Measurements from ENCODE around the gene IRX6. TPM values are rescaled to one million over a fixed set of nuclear protein-coding genes. Genes with fewer than 3 reads are reported as not detected.

Gene IRX6
- polyA plus RNA-seq, 3 donors = not detected

DNA sequence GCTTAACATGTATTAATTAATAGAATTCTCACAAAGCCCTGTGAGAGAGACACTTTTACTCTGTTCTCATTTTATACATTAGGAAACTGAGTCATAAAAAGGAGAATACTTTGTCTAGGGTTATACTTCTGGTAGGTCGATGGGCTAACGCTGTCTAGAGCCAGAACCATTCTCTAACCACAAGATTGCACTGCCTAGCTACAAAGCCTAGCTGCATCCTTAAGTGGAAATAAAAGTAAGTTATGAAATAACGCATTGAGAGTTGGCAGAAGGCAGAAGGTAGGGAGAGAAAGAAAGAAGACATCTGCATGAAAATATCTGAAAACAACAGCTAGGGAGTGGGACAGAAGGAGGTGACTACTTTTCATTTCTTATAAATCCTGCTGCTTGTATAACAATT, 33.2 kb downstream of the IRX6 start:
- Histone ChIP-seq H3K4me3 (replicated peaks in 1 of 3; ENCODE audit: low read depth in 2 of 3, low read length in 3 of 3) (no peak overlapping the region), H3K36me3 (replicated peaks in 1 of 2; ENCODE audit: control insufficient read depth in 1 of 2, insufficient read depth in 2 of 2, low read length in 2 of 2) (no peaks in the 10 kb centered on the region), H2AFZ (ENCODE audit: insufficient read depth, low read depth, low read length, poor library complexity, severe bottlenecking) (no peak overlapping the region), H3K4me1 (ENCODE audit: control insufficient read depth in 1 of 2, insufficient read depth in 2 of 2, low read length in 2 of 2) (no peaks in the 10 kb centered on the region), H3K9me3 (replicated peaks in 1 of 2; ENCODE audit: control insufficient read depth in 1 of 2, insufficient read depth in 1 of 2, low read length in 2 of 2) (no peaks in the 10 kb centered on the region), H4K20me1 (ENCODE audit: insufficient read depth, low read length) (no peaks in the 10 kb centered on the region), H3K9ac (ENCODE audit: insufficient read depth, low read length, poor library complexity, severe bottlenecking) (no peak overlapping the region), H3K4me2 (replicated peaks; ENCODE audit: extremely low read depth, low read length, poor library complexity, severe bottlenecking) (no peak overlapping the region), H3K79me2 (ENCODE audit: insufficient read depth, low read length) (no peaks in the 10 kb centered on the region), H3K27me3 (ENCODE audit: control insufficient read depth in 2 of 2, insufficient read depth in 2 of 2, low read length in 2 of 2) (peaks cover 0 to 3% of the 10 kb centered on the region in 2 donors), H3K27ac (ENCODE audit: low read depth in 1 of 2, low read length in 2 of 2) (no peak overlapping the region)
- Mint-ChIP-seq H3K36me3 (no peaks in the 10 kb centered on the region), H3K4me3 (no peak overlapping the region), H3K9me3 (peaks cover 0 to 3% (median 0%) of the 10 kb centered on the region in 7 donors), H3K27me3 (ENCODE audit: low read depth in 3 of 3) (peaks cover 0 to 22% (median 6%) of the 10 kb centered on the region in 3 donors), H3K27ac (no peak overlapping the region), H3K4me1 (no peaks in the 10 kb centered on the region)
- no CpG with 5 or more reads among the region's 3 CpGs for WGBS (ENCODE audit: insufficient coverage)
- no peak for DNase-seq
- intact Hi-C loops (cut with micrococcal nuclease) = no loop called here
- TF ChIP-seq, protein P1, sequence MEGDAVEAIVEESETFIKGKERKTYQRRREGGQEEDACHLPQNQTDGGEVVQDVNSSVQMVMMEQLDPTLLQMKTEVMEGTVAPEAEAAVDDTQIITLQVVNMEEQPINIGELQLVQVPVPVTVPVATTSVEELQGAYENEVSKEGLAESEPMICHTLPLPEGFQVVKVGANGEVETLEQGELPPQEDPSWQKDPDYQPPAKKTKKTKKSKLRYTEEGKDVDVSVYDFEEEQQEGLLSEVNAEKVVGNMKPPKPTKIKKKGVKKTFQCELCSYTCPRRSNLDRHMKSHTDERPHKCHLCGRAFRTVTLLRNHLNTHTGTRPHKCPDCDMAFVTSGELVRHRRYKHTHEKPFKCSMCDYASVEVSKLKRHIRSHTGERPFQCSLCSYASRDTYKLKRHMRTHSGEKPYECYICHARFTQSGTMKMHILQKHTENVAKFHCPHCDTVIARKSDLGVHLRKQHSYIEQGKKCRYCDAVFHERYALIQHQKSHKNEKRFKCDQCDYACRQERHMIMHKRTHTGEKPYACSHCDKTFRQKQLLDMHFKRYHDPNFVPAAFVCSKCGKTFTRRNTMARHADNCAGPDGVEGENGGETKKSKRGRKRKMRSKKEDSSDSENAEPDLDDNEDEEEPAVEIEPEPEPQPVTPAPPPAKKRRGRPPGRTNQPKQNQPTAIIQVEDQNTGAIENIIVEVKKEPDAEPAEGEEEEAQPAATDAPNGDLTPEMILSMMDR (IDR thresholded peaks at IDR 0.05) = no peak

GRCh38 chr16:55359946-55360345, 35.9 kb downstream of the IRX6 start:
- no peak overlapping the region for H3K27ac Mint-ChIP-seq
- no peaks in the 10 kb centered on the region for H3K79me2 ChIP-seq (ENCODE audit: insufficient read depth, low read length)
- H3K9ac ChIP-seq (ENCODE audit: insufficient read depth, low read length, poor library complexity, severe bottlenecking) = no peak overlapping the region
- H3K9me3 Mint-ChIP-seq = peaks cover 0 to 3% (median 0%) of the 10 kb centered on the region in 7 donors
- H3K4me3 ChIP-seq (replicated peaks in 1 of 3; ENCODE audit: low read depth in 2 of 3, low read length in 3 of 3) = no peak overlapping the region
- H3K36me3 ChIP-seq (replicated peaks in 1 of 2; ENCODE audit: control insufficient read depth in 1 of 2, insufficient read depth in 2 of 2, low read length in 2 of 2) = no peaks in the 10 kb centered on the region
- no peaks in the 10 kb centered on the region for H3K36me3 Mint-ChIP-seq
- no CpG with 5 or more reads among the region's 2 CpGs for WGBS (ENCODE audit: insufficient coverage)
- H3K4me2 ChIP-seq (replicated peaks; ENCODE audit: extremely low read depth, low read length, poor library complexity, severe bottlenecking) = no peak overlapping the region
- H3K4me3 Mint-ChIP-seq = no peak overlapping the region
- H3K4me1 Mint-ChIP-seq = no peaks in the 10 kb centered on the region
- H4K20me1 ChIP-seq (ENCODE audit: insufficient read depth, low read length) = no peaks in the 10 kb centered on the region
- H3K27me3 ChIP-seq (ENCODE audit: control insufficient read depth in 2 of 2, insufficient read depth in 2 of 2, low read length in 2 of 2) = peaks cover 4 to 6% of the 10 kb centered on the region in 2 donors
- no peak overlapping the region for H2AFZ ChIP-seq (ENCODE audit: insufficient read depth, low read depth, low read length, poor library complexity, severe bottlenecking)
- TF ChIP-seq, protein P1 (IDR thresholded peaks at IDR 0.05) = no peak
- no peaks in the 10 kb centered on the region for H3K4me1 ChIP-seq (ENCODE audit: control insufficient read depth in 1 of 2, insufficient read depth in 2 of 2, low read length in 2 of 2)
- no peaks in the 10 kb centered on the region for H3K9me3 ChIP-seq (replicated peaks in 1 of 2; ENCODE audit: control insufficient read depth in 1 of 2, insufficient read depth in 1 of 2, low read length in 2 of 2)
- intact Hi-C loops (cut with micrococcal nuclease) = no loop called here
- peaks cover 3 to 24% (median 9%) of the 10 kb centered on the region in 3 donors for H3K27me3 Mint-ChIP-seq (ENCODE audit: low read depth in 3 of 3)
- no peak for DNase-seq
- no peak overlapping the region for H3K27ac ChIP-seq (ENCODE audit: low read depth in 1 of 2, low read length in 2 of 2)
